DMS53 treated with DMSO at 0.1 percent for 48 hours (cell line): ENCODE results near the gene FNIP2.
A peak's percentile ranks its signal among the peaks of the same experiment; 100 is the strongest.
"Not testable (repeated sequence)": the region's sequence is repeated elsewhere in the genome, so short reads cannot be mapped to it uniquely, and the experiment has no call there.

Source experiments
- DNase-seq: peaks from one replicate; lab custom pipeline; 2025; ENCODE audit not compliant: unreplicated experiment; lab: John Stamatoyannopoulos, UW

Gene FNIP2

GRCh38 chr4:158813113-158813512 lies 44.3 kb downstream of the FNIP2 start:
- no peak for DNase-seq

- no peak for DNase-seq
Observed at GRCh38 chr4:158814207-158814606, 45.4 kb downstream of the FNIP2 start.

- DNase-seq: no peak
Observed at GRCh38 chr4:158814636-158815330, 46.0 kb downstream of the FNIP2 start.

GRCh38 chr4:158816955-158817354 lies 48.1 kb downstream of the FNIP2 start:
- DNase-seq: no peak

DNA sequence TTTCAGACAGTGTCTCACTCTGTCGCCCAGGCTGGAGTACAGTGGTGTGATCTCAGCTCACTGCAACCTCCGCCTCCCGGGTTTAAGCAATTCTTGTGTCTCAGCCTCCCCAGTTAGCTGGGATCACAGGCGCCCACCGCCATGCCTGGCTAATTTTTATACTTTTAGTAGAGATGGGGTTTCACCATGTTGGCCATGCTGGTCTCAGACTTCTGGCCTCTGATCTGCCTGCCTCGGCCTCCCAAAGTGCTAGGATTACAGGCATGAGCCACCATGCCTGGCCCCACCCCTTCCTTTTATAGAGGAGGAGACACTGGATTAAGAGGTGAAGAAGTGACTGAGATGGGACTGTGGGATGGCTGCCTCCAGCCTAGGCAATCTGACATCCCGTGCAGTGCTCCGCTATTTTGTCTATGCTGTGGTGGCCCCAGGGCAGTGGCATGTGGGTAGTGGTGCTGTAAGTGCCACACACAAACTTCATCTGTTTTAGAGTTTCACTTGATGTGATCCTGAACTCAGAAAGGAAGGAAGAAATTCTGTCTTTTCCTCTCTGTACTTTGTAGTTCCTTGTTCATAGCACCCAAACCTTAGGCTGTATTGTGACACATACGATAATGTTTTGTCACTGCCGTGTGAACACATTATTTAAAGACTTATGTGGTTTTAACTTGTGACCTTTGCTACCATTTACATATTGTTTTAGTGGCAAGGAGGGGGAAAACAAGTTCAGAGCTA lies 48.9 kb downstream of the FNIP2 start:
- no peak for DNase-seq

DNA sequence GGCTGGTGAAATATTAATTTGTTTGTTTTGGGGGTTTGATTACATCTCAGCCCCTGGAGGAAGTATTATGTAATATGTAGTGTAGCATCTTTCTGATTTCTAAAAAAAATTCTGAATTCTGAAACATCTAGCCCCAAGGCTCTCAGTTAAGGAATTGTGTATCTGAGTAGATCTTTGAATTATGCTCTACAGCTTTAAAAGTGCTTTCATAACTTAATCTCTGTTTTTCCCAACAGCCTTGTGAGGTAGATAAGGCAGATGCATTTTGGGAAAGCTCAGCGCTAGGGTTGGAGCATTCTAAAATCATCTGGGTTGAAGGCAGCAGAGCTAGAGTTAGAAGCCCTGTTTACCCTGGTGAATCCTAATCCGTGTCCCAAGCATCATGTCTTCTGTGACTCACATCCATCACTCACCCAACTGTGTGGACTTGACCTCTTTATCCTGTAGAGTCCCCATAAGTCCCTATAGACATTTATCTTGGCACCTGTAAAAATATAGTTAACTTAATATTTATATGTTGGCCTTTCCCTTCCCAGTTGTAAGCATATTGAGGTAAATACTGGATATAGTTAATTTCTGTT lies 49.8 kb downstream of the FNIP2 start:
- no peak for DNase-seq

DNA sequence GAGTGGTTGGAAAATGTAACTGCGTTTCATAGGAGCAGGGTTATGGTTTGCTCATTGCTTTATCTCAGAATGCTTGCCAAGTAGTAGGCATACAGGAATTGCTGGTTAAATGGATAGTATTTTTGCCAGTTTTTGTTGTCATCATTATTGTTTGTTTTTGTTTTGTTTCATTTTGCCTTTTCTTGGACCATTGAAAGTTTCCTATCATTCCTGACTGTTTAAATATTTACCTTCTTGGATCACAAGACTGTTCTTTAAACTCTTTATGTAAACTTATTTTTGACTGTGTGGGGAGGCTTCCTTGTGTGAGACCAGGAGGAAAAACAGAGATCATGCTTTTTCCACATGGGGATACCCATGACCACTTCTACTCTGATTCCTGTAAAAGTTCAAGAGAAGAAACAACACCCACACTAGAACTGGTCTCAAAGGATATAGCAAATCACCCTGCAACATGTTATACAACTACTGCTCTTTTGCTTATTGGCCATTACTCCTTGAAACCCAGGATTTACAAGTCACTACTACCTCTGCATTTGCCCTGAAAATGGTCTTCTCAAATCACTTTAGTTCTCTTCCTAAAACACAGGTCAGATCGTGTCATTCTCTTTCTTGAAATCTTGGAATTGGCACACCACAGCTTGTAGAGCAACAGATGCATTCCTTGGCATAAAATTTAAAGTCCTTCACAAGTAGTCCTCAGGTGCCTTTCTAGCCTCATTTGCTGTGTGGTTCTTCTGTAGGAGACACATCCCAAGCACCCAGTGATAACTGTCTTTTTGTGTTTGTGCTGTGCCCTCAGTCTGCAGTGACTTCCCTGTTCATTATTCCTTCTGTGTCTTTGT lies 51.3 kb downstream of the FNIP2 start:
- DNase-seq: no peak

GRCh38 chr4:158821228-158821971 lies 52.6 kb downstream of the FNIP2 start:
- DNase-seq: no peak

- DNase-seq: no peak
Observed at GRCh38 chr4:158822348-158822747, 53.5 kb downstream of the FNIP2 start.

DNA sequence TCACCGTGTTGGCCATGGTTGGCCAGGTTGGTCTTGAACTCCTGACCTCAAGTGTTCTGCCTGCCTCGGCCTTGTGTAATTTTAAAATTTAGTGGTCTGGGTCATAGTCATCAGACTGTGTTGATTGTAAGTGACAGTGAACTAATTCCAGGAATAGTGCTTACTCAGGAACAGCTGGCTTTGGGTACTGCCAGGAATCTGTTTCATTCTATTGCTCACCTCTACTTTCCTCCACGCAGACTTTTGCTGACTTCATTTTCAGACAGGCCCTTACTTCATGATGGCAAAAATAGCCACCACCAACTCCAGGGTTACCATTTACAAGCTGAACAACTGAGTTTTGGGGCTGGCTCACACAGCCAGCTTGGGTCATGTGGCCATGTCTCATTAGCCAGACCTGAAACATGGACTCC lies 54.6 kb downstream of the FNIP2 start:
- DNase-seq: no peak

DNA sequence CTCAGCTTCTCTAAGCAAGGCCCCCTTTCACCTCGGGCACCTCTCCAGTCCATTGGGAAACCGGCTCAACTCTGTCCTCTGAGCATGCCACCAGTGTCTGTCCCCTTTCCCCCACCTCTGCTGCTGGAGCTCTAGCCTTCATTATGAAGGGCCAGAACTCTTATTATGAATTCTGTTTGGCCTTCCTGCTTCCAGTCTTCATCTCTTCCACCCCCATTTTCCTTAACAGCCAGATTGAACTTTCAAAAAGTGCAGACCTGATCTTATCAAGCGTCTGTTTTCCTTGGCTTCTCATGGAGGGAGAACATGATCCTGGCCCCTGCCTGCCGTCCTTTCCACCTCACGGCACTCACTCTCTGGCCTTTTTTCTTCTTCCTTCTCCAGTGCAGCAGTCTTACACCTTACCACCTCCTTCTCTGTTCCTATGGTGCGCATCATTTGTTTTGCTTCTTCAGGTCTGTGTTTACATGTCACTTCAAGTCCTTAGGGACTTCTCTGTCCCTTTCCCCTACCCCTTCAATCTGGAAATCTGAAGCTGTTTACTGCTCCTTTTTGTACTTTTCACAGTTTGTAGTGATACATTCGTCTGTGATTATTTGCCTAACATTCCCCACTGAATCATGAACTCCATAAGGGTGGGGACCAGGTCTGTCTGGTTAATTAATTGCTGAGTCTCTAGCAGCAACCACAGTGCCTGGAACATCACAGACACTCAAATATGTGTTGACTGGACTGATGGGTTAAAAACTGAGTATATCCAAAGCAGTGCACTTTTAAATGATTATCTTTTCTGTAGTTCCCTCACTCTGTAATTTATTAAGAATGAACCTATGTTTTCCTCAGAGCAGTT lies 55.8 kb downstream of the FNIP2 start:
- DNase-seq: no peak

DNA sequence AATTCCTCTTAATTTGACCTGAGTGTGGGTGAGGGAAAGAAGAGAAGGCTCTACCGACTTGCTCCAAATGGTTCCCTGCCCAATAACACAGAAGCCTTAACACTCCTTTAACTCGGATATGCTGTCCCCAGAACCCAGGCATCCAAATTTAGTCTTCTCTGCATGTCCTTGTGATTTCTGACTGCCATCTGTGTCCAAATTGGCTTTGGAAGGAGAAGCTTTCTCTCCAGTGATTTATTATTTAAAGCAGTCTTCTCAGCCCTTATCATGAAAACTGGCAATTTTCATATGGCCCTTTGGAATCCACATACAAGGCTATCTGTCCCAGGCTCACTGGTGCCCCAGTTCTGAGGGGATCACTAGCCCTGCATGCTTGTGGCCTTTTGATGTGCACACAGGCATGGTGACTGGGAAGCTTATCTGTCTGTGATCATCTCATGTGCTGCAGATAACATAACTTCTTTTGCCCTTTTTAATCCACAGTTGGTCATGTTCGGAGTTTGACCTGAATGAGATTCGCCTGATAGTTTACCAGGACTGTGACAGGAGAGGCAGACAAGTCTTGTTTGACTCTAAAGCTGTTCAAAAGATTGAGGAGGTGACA lies 56.7 kb downstream of the FNIP2 start:
- DNase-seq: no peak

- no peak for DNase-seq
Observed at GRCh38 chr4:158826057-158826456, 57.2 kb downstream of the FNIP2 start.

GRCh38 chr4:158826882-158827281 lies 58.1 kb downstream of the FNIP2 start:
- DNase-seq: peak; percentile 41

- no peak for DNase-seq
Observed at GRCh38 chr4:158827543-158827981, 58.7 kb downstream of the FNIP2 start.

DNA sequence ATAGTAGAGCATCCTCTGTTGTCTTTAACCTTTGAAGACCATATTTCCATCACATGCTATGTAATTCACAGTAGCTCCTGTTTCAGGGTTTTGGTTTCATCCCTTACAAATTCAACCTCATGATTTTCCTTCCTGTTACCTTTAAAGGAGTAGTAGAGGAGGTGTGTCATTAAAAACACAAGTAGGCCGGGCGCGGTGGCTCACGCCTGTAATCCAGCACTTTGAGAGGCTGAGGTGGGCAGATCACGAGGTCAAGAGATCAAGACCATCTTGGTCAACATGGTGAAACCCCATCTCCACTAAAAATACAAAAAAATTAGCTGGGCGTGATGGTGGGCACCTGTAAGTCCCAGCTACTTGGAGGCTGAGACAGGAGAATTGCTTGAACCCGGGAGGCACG lies 59.3 kb downstream of the FNIP2 start:
- not testable (repeated sequence) for DNase-seq

DNA sequence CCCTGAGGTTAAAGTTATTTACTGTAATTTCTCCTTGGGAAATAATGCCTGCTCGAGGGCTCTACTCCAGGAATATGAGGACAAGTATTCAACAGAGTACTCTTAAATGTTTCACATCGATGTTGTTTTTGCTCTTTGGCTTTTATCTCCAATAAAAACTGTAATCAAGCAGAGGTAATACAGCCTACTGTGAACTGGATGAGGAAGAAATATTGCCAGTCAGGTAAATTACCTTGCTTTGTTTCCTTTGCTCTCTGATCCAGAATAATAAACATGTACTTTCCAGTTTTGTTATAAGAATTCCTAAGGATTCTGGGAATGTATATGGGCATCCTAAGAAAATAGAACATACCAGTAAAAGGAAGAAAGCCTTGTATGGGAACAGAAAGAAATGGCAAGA lies 60.4 kb downstream of the FNIP2 start:
- no peak for DNase-seq

DNA sequence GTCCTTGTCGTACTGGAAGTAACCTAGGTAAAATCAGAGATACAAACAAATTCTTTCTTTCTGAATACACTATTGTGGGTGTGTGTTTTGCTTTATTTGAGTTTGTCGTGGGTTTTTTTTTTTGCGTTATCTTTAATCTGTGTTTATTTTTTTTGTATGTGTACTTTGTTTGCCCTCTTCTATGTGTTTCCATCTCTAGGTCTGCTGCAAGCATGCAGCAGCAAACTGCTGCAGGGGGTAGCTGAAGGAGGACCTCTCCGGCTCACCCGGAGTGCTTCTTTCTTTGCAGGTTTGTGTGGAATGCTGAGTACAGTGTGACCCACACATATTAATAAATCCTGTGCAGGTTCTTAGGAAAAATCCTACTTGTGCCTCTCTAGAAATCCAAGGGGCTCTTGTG lies 64.8 kb downstream of the FNIP2 start:
- DNase-seq: no peak

- DNase-seq: no peak
Observed at GRCh38 chr4:158835226-158836001, 66.6 kb downstream of the FNIP2 start.
